Pulmonary artery endothelial cell (primary cell): ENCODE measurements around the gene MLPH. TPM values are rescaled to one million over a fixed set of nuclear protein-coding genes. Genes with fewer than 3 reads are reported as not detected.
A peak's percentile ranks its signal among the peaks of the same experiment; 100 is the strongest.

Experiments used
- DNase-seq: peaks from one replicate; pipeline ENCODE4 v3.0.0-alpha.2; 2011; ENCODE audit warnings: low read depth, low spot score
- total RNA-seq: library from RNA; depleted of rRNA; stranded (reverse); fragments of >200 nt; gene quantifications from 2 replicates; pipeline ENCODE4 v1.2.3, GENCODE V29; 2014

The MLPH gene
- total RNA-seq, 1 donor from 2014 or later = not detected

DNA sequence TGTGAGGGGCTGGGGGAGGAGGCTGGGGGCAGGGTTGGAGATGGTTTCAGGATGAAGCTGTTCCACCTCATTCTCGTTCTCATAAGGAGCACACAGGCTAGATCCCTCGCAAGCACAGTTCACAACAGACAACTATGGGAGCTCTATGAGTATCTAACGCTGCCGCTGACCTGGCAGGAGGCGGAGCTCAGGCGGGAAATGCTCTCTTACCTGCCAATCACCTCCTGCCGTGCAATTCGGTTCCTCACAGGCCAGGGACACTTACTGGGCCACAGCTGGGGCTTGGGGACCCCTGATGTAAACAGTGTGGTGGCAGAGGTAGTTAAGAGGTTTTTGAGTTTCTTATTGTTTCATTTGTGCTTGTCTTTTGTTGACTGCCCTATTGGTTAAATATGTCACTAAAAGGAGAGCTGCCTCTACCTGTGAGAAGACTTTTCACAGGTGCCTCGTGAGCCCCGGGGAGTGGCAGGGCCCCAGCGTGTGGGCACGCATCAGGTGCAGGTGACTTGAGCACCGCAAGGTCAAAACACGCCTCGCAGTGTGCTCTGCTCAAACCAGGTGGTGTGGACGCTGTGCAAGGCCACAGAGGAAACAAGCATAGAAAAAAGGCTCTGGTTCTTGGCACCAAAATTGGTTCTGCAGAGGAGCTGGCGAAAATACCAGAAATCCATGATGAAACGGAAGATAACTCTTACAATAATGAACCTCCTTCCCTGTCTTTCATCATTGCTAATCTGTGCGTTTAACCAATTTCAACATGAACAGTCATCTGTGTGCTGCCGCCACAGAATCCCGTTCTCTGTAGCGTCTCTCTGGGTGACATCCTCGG lies 10.2 kb downstream of the MLPH start:
- DNase-seq = no peak

DNA sequence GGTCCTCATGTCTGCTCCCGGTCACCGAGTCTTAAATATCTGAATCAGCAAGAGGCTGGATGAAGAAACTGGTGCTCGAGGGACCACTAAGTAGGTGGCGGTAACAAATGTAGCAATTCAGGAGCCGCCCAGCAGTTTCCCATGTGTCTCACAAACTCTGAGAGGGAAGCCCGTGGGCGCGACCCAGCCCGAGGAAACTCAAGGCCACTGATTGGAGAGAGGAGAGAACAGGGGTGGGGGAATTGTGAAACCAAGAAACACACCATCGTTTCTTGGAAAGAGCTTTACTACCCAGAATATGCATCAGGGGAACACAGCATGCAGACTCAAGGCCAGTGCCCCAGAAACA lies 10.8 kb downstream of the MLPH start:
- no peak for DNase-seq

DNA sequence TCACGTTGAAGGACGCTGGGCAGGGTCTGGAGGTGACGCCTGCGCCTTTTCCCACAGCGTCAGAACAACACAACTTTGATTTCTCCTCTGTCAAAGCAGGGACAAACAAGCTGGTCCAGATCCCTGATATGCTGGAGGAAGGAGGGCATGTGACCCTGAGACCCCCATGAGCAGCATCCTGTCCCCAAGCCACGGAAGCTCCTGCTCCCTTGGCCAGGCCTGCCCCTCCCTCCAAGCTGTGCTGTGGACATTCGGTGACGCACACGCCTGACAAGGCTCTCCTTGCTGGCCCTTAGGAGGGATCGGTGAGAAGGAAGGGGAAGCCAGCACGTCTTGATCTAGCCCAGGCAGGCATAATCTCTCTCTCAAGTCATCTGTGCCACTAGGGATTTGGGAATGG lies 11.3 kb downstream of the MLPH start:
- DNase-seq = no peak

DNA sequence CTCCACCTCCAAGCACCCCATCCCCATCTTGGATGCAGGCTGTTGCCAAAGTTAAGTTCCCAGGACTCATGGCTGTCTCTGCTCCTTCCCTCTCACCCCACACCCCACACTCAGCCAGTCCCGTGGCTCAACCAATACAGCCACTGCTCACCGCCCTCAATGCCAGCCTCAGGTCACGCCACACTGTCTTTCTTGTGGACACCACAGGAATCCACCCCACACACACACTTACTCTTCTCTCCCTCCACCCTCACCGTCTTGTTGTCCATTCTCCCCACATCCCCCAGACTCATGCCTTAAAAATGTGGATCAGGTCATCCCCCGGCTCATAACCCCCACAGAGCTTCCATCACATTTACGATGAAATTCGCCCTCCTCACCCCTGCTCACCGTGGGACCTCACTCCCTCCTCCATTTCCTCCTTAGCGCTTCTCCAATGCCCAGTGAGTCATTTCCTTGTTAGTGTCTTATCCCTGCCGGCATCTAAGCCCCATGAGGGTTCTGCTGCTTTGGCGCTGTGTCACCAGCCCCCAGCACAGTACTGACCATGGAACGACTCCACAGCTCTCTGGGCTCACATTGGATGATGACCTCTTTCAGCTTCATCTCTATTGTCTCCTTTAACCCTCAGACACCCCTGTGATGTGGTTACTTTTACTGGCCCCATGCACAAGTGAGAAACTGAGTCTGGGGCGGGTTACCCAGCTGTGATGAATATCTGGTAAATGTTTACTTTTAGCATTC lies 13.8 kb downstream of the MLPH start:
- DNase-seq = peak; percentile 32

DNA sequence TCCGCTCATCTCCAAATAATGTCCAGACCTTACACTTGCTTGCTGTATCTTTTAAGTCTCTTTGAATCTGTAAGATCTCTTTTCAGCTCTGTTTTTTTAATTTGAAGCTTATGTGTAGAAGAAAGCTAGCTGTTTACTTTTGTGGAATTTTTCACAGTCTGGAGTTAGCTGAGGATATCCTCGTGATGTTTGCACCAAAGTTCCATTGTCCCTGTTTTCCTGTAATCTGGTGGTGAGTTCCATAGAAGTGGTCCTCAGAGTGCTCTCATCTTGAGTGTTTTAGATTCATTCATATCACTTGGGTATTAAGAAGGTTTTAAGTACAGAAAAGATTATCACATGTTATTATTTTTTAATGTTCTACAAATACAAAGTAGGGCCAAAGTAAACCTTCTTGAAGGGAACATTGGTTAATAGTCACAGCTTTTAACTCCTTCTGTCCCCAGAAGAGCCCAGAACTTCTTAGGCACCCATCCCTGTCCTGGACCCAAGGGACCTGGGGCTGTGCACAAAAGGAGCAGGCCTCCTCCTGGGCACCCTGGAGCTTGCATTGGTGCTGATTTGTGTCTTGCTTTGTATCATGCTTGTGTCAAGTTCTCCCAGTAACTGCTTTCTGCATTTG lies 15.0 kb downstream of the MLPH start:
- DNase-seq = peak; percentile 13

DNA sequence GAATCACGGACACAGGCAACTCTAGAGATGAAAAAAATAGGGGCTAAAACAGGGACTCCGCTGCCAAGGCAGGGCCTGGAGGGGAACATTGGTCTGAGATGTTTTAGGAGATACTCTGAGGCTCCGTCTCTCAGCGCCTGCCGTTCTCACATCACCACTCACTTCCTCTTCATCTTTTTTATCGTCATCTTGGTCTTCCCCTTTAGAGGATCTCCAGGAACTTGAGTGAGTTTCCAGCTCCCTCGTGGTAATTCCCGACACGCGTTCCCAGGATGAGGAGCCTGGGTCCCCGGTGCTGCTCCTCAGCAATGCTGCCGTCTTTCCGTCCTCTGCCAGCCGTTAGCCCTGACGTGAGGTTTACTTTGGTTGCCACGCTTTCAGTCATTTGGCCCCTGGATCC lies 16.1 kb downstream of the MLPH start:
- DNase-seq = no peak

DNA sequence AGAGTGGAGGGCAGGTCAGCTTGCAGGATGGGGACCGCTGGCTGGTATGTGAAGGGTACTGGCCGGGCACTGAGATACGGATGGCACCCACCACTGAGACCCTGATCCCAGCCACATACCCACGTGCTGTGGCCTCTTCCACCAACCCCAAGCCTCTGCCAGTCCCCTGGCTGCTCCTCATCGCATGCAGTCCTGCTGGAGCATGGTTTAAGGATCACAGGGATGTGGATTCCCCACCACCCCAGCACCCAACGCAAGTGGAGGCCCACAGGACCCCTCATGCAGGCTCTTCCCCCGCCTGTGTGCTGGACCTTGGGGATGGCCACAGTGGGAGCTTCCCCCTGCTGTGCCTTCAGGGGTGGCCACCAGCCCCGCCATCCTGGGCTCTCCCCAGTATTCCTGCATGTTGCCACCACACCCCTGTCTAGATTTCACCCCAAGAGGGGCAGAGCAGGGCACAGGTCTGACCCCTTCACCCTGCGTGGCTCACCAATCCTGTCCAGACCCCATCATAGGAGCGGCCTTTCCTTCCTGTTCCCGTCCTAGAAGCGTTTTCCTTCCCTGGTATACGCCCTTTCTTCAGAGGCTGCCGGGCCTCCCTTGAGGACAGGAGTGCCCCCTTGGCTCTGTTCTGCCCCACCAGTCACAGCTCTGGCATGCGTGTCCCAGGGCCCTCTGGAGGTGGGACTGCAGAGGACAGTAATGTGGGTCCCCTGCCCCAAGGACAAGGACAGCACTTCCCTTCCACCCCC lies 18.3 kb downstream of the MLPH start:
- no peak for DNase-seq

DNA sequence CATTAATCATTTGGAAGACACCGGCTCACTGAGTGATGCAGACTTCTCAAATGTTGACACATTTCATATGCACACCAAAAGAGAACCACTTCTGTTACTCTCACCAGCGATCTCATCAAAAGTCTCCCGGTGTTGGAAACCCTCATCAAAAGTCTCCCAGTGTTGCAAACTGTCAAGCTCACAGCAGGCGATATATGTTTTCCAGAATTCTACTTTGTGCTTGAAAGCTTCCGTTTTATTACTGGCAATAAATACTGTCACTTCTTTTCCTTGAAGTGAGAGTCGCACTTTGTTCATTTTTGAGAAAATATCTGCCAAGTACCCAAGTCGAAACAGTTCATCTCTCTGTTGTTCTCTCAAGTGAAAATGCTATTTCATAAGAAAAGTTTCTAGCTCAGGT lies 20.5 kb downstream of the MLPH start:
- no peak for DNase-seq

DNA sequence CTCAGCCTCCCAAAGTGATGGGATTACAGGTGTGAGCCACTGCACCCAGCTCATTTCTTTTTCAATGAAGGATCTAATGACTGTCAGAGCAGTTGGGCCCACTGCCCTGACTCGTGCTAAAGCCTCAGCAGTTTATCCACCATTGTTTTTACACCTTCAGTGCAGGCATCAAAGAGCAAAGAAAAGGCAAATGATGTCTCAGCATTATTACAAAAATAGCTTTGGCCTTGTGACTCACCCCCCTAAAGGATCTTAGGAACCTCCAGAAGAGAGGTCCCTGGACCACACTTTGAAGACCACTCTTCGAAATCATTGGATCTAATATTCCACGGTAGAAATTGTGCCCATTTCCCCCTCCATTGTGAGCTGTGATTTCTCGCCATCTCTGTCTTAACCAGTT lies 21.3 kb downstream of the MLPH start:
- no peak for DNase-seq

DNA sequence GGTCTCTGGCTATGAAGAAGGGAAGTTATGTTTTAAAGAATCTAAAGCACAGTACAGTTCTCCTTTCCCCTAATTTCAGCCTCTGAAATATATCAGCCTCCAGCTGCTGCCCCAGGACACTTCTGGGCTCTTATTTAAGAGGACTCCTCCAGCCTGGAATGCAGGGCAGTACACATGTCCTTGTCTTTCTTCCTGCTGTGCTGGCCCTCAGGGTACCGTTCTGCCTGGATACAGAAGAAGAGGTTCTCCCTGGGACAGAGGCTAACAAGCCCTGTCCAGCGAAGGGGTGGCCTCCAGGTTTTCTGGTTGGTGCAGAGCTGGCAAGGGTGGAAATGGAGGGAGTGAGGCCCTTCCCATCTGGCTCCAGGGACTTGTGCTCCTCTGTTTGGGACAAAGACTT lies 22.1 kb downstream of the MLPH start:
- no peak for DNase-seq

DNA sequence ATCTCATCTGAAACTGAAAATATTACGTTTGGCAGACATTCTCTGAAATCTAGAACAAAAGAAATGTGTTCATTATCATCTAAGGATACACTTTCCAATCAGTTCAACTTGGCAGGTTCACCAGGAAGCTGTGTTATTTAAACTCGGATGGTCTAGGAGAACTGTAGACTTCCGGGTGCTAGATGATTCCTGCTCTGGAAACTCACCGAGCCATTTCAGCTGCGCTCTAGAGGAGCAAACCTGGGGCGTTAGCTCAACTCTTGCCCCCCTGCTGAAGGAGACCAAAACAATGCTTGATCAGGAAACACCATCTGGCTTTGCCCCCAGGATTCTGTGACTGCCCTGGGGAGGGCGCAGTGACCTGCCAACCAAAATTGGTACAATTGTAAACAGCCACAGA lies 22.9 kb downstream of the MLPH start:
- peak; percentile 11 for DNase-seq

DNA sequence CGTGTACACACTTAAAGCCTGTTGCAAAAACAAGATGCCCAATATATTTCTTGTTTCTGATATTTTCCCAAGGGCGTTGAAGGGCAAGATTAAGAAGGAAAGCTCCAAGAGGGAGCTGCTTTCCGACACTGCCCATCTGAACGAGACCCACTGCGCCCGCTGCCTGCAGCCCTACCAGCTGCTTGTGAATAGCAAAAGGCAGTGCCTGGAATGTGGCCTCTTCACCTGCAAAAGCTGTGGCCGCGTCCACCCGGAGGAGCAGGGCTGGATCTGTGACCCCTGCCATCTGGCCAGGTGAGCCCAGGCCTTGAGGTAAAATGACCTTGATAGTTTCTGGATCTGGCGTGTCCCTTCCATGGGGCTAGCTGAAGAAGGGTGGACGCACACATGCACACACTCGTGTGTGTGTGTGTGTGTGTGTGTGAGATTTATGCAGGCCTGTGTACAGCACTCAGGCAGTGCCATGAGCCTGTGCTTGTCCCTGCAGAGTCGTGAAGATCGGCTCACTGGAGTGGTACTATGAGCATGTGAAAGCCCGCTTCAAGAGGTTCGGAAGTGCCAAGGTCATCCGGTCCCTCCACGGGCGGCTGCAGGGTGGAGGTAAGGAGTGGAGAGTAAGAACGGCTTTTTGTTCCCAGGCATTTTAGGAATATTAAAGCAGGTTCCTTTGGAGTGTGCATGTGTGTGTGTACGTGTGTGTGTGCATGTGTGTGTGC lies 23.6 kb downstream of the MLPH start:
- no peak for DNase-seq

DNA sequence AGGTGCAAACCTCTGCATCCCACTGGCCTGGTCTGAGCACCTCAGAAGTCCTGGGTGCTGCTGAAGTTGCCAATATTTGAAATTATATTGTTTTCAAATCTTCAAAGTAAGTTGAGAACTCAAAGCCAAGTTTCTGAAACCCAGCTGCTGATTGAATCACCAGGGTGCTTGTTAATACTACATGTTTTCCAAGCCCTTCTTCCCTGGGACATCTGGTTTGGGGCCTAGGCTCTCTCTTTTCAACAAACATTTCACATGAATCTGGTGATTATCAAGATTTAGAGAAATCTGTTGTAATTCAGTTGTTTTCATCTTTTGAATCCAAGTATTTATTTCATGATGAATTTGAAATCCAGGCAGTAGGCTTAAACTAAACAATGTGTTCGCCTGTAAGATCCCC lies 24.4 kb downstream of the MLPH start:
- DNase-seq = no peak

DNA sequence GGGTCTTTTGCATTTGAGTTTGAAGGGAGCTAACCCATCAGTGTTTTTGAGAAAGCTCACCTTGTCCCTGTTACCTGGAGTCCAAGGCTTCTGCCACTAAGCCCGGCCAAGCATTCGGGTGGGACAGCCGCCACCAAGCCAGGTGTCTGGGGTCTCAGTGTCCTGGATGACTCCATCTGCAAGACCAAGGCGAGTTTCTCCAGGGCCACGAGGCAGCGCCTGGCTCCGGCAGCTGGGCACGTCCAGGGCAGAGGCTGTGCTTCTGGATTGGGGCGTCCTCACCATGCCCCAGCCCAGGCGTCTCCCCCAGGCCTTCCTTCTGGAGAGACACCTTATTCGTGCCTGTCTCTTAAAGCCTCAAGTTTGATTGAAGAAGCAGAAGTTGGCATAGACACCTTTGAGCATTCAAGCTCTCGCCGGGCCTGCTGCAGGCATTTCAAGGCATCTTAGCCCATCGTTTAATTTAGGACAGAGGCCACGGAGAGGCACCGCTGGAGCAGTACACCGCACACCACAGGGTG lies 24.9 kb downstream of the MLPH start:
- no peak for DNase-seq

DNA sequence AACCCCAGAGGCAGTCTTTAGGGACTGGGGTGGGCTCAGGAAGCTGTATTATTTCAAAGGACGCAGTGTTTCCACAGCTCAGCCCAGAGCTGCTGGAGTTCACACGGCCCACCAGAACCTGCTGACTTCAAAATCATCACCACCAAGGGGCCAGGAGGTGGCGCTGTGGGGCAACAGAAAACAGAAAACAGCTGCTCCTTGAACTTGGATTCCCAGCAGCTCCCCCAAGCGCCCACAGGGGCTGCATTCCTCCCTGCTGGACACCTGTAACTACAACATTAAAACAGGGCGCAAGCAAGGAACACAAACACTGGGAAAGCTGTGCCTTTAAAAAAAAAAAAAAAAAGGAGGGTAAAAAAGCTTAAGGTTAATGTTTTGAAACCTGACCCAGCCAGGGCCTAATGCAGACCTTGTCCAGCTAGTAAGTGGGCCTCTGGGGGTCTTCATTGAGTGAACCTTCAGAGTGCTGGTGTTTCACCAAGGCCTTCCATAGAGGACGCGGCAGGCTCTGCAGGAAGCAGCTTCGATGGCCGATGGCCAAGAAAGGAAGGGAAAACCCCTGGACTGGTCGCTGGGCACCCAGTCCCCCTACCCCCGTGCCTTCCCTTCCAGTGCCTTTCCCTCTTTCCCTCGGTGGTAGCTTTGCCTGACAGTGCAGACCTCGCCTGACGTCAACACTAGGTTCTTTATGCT lies 25.9 kb downstream of the MLPH start:
- peak; percentile 63 for DNase-seq

DNA sequence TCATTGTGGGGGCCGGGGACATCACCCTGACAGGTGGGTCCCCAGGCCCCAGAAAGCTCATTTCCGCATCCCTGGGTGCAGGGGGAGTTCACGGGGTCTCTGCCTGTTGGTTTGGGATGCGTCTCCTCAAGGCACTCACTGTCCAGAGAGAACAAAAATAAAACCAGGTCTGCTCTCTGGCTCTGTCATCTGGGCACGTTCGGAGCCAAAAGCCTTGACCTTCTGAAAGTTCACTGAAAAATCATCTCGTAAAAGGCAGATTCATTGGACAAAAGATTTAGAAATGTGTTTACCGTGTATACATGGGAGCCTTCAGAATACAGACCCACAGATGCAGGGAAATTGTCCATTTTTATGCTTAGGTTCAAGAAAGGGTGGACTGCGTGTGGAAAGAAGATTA lies 26.6 kb downstream of the MLPH start:
- no peak for DNase-seq

DNA sequence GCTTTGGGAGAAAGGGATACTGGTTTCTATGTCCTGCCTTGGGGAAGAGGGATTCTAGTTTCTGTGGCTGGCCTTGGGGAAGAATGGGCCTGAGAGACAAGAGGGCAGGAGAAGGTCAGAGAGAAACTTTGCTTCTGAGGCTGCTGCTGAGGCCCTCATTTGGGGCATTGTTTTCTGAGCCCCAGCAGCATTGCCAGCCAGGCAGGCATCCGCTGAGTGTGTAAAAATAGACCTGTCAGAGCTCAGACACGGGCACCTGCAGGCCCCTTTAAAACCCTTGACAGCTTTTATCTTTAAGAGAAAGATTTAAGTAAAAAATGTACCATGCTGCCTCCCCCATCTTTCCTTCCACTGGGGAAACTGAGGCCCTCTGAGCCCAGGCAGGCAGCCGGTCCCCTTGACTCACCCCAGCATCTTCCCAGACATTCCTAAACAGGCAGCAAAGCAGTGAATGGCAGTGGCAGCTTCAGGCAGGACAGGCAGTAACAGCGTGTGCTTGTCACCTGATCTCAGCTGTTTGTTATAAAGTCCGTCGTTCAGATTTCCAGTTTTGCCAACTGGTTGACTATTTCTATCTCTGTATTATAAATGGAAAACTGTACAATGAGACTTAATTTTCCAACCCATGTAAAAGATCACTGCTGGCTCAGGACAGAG lies 27.6 kb downstream of the MLPH start:
- DNase-seq = no peak

DNA sequence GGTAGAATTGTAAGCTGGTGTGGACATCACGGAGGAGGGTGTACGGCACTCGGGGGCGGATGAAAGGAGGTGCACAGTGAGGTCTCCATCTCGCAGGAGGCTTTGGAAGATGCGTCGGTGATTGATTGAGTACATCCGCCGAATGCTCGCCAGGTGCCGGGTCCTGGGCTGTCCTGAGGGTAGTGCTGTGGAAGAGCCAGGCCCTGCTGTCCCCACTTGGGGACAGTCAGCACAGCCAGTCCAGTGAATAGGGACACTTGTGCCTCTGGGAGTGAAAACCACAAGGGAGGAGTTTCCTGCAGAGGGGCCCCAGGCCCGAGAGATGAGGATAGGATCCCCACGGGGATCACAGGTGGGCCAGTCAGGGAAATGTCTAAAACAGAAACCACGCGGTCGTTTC lies 28.1 kb downstream of the MLPH start:
- no peak for DNase-seq

DNA sequence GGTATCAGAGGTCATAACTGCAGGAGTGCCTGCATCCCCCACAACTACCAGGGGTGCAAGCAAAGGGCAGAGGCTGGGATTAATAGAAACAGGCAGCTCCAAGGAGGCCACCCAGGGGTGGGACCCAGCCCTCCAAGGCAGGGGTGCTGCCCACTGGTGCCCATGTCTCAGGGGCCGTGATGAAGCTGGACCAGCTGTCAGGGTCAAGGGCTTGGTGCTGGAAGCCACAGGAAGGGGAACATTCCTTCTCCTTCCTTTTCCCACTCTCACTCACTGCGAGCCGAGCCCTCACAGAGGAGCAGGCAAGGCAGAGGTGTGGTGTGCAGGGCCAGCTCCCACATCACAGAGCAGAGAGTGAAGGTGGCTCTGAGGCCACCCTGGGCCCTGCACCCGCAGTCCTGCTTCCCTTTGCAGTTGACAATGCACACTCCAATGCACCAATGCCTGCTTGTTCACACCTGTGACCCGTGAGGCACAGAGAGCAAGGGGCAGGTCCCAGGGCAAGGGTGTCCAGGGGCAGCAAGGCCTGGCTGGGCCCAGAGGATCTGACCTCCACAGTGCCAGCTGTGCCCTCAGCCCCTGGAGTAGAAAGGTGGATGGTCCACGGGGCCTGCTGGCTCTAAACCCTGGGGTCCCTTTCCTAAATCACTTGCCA lies 28.7 kb downstream of the MLPH start:
- DNase-seq = no peak
